Measurements from ENCODE around the gene LETM1. TPM values are rescaled to one million over a fixed set of nuclear protein-coding genes. Genes with fewer than 3 reads are reported as not detected.

The LETM1 gene
- total and polyA plus RNA-seq, 2 of the 13 experiments (the other 11 are each of a cell fraction or from before 2014, with no cell fraction given), result 9.7 to 41.6 TPM

DNA sequence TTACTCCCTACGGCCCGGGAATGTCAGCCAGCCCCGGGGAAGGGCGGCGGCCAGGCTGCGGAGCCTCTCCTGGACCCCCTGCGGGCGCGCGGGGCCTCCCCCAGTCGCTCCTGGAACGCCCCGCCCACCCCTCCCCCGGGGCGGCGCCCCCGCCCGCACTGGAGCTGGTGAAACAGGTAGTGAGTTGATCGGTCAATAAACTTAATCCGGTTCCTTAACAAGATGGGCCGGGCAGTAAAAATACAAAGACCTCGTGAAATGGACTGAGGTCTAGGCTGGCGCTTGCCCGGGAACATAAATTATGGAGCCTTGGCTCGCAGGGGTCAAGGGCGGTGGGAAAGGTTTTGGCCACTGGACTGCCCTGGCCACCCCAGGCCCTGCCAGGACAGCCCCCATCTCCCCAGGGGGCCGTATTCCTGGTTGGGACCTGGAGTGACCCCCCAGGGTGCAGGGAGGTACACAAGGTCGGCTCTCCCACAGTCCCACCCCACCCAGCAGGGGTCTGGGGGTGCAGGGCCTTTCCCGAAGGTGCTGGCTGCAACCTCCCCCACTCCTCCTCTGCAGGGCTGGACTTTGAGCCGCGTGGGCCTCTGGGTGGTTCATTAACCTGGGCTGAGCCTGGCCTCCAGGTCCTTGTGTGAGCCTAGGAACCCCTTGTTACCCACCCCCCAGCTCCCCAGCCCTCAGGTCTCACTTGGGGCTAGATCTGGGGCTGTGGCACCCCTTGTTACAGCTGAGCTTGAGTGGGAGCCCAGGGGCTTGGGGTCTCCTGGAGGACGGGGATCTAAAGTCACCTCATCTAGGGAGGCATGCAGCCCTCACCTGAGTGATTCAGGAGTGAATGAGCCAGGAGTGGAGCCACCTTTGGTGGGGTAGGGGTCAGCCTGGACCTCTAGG, 60.4 kb downstream of the LETM1 start (continued):
- TF ChIP-seq, protein P1, sequence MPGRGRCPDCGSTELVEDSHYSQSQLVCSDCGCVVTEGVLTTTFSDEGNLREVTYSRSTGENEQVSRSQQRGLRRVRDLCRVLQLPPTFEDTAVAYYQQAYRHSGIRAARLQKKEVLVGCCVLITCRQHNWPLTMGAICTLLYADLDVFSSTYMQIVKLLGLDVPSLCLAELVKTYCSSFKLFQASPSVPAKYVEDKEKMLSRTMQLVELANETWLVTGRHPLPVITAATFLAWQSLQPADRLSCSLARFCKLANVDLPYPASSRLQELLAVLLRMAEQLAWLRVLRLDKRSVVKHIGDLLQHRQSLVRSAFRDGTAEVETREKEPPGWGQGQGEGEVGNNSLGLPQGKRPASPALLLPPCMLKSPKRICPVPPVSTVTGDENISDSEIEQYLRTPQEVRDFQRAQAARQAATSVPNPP (CRISPR knock-in tag; IDR thresholded peaks at IDR 0.05), result no peak; the same call in 1 of the 2 replicates
- TF ChIP-seq ZSCAN22 (CRISPR knock-in tag; IDR thresholded peaks at IDR 0.05), result no peak
- no peak for TF ChIP-seq ZFP82 (CRISPR knock-in tag; IDR thresholded peaks at IDR 0.05; ENCODE audit: borderline replicate concordance)
- no peak for TF ChIP-seq DNMT1 (CRISPR knock-in tag; IDR thresholded peaks at IDR 0.05)
- TF ChIP-seq ZFP1 (CRISPR knock-in tag; IDR thresholded peaks at IDR 0.05), result peak; percentile 48; the same call in 1 of the 2 replicates
- 0 out of 2 replicates have a peak, but pooled peaks have one; percentile 17 for TF ChIP-seq ZNF766 (CRISPR knock-in tag; IDR thresholded peaks at IDR 0.05; ENCODE audit: borderline replicate concordance)
- 0 out of 2 replicates have a peak, but pooled peaks have one; percentile 88 for TF ChIP-seq FOXO4 (CRISPR knock-in tag; conservative IDR thresholded peaks at IDR 0.05)
- TF ChIP-seq ZNF20 (CRISPR knock-in tag; IDR thresholded peaks at IDR 0.05), result peak; percentile 20; the same call in 1 of the 2 replicates
- TF ChIP-seq HMGA1 (CRISPR knock-in tag; conservative IDR thresholded peaks at IDR 0.05), result no peak
- no peak for TF ChIP-seq ZNF3 (CRISPR knock-in tag; IDR thresholded peaks at IDR 0.05)
- TF ChIP-seq SOX6 (IDR thresholded peaks at IDR 0.05), result no peak
- TF ChIP-seq SOX6 (CRISPR knock-in tag; IDR thresholded peaks at IDR 0.05), result peak; percentile 80
- TF ChIP-seq, protein P2, sequence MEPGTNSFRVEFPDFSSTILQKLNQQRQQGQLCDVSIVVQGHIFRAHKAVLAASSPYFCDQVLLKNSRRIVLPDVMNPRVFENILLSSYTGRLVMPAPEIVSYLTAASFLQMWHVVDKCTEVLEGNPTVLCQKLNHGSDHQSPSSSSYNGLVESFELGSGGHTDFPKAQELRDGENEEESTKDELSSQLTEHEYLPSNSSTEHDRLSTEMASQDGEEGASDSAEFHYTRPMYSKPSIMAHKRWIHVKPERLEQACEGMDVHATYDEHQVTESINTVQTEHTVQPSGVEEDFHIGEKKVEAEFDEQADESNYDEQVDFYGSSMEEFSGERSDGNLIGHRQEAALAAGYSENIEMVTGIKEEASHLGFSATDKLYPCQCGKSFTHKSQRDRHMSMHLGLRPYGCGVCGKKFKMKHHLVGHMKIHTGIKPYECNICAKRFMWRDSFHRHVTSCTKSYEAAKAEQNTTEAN (CRISPR knock-in tag; conservative IDR thresholded peaks at IDR 0.05), result 0 out of 2 replicates have a peak, but pooled peaks have one; percentile 42
- peak; percentile 80 for TF ChIP-seq NCOA2 (CRISPR knock-in tag; IDR thresholded peaks at IDR 0.05)
- no peak for TF ChIP-seq XBP1 (CRISPR knock-in tag; IDR thresholded peaks at IDR 0.05)
- TF ChIP-seq ASH2L (IDR thresholded peaks at IDR 0.05; ENCODE audit: insufficient read length, low read depth, low read length), result peak; percentile 97
- no peak for TF ChIP-seq ZNF569 (CRISPR knock-in tag; IDR thresholded peaks at IDR 0.05; ENCODE audit: borderline replicate concordance)
- peak; percentile 94 for TF ChIP-seq ZNF687 (CRISPR knock-in tag; IDR thresholded peaks at IDR 0.05)
- no peak for TF ChIP-seq ATF5 (CRISPR knock-in tag; IDR thresholded peaks at IDR 0.05; ENCODE audit: low read depth)
- no peak for TF ChIP-seq ZNF335 (CRISPR knock-in tag; IDR thresholded peaks at IDR 0.05)
